ENCODE data around the gene CMTM3. TPM values are rescaled to one million over a fixed set of nuclear protein-coding genes. Genes with fewer than 3 reads are reported as not detected.

CMTM3 gene
- total RNA-seq, 1 experiment from 2014 or later, result 39.2 TPM

DNA sequence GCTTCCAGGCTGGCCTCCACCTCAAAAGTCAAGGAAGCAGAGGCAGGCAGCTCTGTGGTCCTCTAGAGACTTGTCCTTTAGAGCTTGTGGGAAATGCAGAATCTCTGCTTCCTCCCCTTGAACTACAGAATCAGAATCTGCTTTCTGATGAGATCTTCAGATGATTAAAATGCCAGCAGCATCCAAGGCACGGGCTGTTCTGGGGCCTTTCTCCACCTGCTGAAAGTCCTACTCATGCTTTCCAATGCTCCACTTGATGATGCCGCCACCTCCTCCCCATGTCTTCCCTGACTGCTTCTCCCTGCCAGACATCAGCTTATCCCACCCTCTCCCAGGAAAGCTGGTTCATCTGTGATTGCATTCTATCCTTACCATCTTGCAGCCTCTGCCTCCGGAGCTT is 33.3 kb downstream of the CMTM3 start:
- Histone ChIP-seq H4K91ac (ENCODE audit: insufficient read length, low read depth, low read length) (no peak overlapping the region), H3K9ac (ENCODE audit: extremely low read depth, insufficient read length, low read length) (no peak overlapping the region), H3T11ph (ENCODE audit: low read length) (no peak overlapping the region), H3K18ac (ENCODE audit: insufficient read length, low read depth, low read length) (no peak overlapping the region), H3K27me3 (ENCODE audit: insufficient read depth, low read length) (no peaks in the 10 kb centered on the region), H3K14ac (ENCODE audit: insufficient read depth, low read length) (no peak overlapping the region), H3K79me2 (ENCODE audit: insufficient read depth, low read length) (no peaks in the 10 kb centered on the region; the same call in 1 of the 2 replicates), H3K4me1 (ENCODE audit: insufficient read depth, low read length) (peaks cover 3% of the 10 kb centered on the region; the same call in 1 of the 2 replicates), H4K8ac (replicated peaks; ENCODE audit: insufficient read length, low read depth, low read length) (no peak overlapping the region), H3K27ac (ENCODE audit: insufficient read length, low read depth, low read length) (no peak overlapping the region), H2AK5ac (ENCODE audit: insufficient read length, low read length) (no peak overlapping the region), H2BK15ac (ENCODE audit: low read depth, low read length) (no peak overlapping the region), H3K23ac (ENCODE audit: insufficient read length, low read depth, low read length) (no peak overlapping the region), H2BK20ac (ENCODE audit: low read depth, low read length, poor library complexity, severe bottlenecking) (no peak overlapping the region), H4K20me1 (ENCODE audit: control insufficient read depth, insufficient read depth, insufficient read length) (no peaks in the 10 kb centered on the region), H3K4ac (ENCODE audit: low read depth, low read length) (no peak overlapping the region), H3K23me2 (ENCODE audit: insufficient read length, low read depth, low read length, poor library complexity, severe bottlenecking) (no peaks in the 10 kb centered on the region), H2BK120ac (ENCODE audit: low read depth, low read length, poor library complexity, severe bottlenecking) (no peak overlapping the region), H2BK12ac (ENCODE audit: insufficient read length, low read depth, low read length) (no peak overlapping the region), H3K9me3 (ENCODE audit: control insufficient read depth, low read depth, low read length) (no peaks in the 10 kb centered on the region), H4K5ac (ENCODE audit: insufficient read length, low read depth, low read length) (no peak overlapping the region), H3K79me1 (ENCODE audit: insufficient read depth, low read depth, low read length, poor library complexity, severe bottlenecking) (no peaks in the 10 kb centered on the region), H2BK5ac (ENCODE audit: insufficient read length, low read length) (no peak overlapping the region), H3K4me2 (ENCODE audit: insufficient read depth, insufficient read length, low read length) (no peak overlapping the region), H2AFZ (ENCODE audit: low read length) (no peak overlapping the region), H3K56ac (ENCODE audit: insufficient read length, low read depth, low read length) (no peak overlapping the region)
- peak overlapping the region; percentile 20 to 59 (median 39); a peak in 4 of 7 replicates for H3K27ac Mint-ChIP-seq
- no peak for TF ChIP-seq CTCF (conservative IDR thresholded peaks at IDR 0.05)
- H3K4me3 Mint-ChIP-seq, result no peak overlapping the region
- H3K27me3 Mint-ChIP-seq (ENCODE audit: low read depth), result no peaks in the 10 kb centered on the region
- no peaks in the 10 kb centered on the region; a peak in 1 of 5 replicates for H3K9me3 Mint-ChIP-seq
- H3K4me1 Mint-ChIP-seq, result peaks cover 27% of the 10 kb centered on the region in 2 experiments
- no peak for DNase-seq
- peaks cover 10 to 28% (median 23%) of the 10 kb centered on the region in 3 experiments for H3K36me3 Mint-ChIP-seq (ENCODE audit: insufficient read depth in 1 of 3, low read depth in 3 of 3)
- WGBS (ENCODE audit: extremely low coverage, insufficient read length, low lambda C conversion rate), result no CpG with 5 or more reads among the region's 3 CpGs
